ENCODE data around the gene STPG3. TPM values are rescaled to one million over a fixed set of nuclear protein-coding genes. Genes with fewer than 3 reads are reported as not detected.
A peak's percentile ranks its signal among the peaks of the same experiment; 100 is the strongest.

STPG3 gene
- total and polyA plus RNA-seq, 2 of the 8 experiments (the other 6 are each of a cell fraction or from before 2014, with no cell fraction given) = not detected

- H3K4me2 ChIP-seq (ENCODE audit: insufficient read depth in 1 of 2, low read depth in 2 of 2, low read length in 2 of 2) = no peak overlapping the region
- no peak overlapping the region for H3K23ac ChIP-seq (ENCODE audit: insufficient read length)
- H3K14ac ChIP-seq (ENCODE audit: insufficient read length) = no peak overlapping the region
- H4K20me1 ChIP-seq (replicated peaks in 1 of 2; ENCODE audit: control insufficient read depth in 1 of 2, insufficient read depth in 2 of 2, low read length in 2 of 2) = peaks cover 0 to 1% of the 10 kb centered on the region in 2 experiments
- CTCF ChIA-PET (ENCODE audit: partially characterized antibody) = interaction anchor here (0.8 to 20.2 kb wide), 5 partner anchors 11 to 202 kb away, joined by 3 to 204 read pairs (median 5); partner anchors contain the start of genes ANAPC2 and SSNA1
- DNase-seq (ENCODE audit: low read depth in 1 of 2, low spot score in 2 of 2) (no peak), FAIRE-seq (no peak)
- H2BK5ac ChIP-seq (ENCODE audit: low read depth, low read length) = no peak overlapping the region
- no peaks in the 10 kb centered on the region for H3K79me2 ChIP-seq (ENCODE audit: control insufficient read depth in 1 of 2, insufficient read depth in 2 of 2, low read length in 2 of 2)
- no peak overlapping the region for H4K91ac ChIP-seq (replicated peaks; ENCODE audit: insufficient read length, low read length)
- POLR2A ChIA-PET (ENCODE audit: partially characterized antibody) = interaction anchor here (0.7 to 69.9 kb wide), 4 partner anchors 9 to 25 kb away, joined by 3 to 1462 read pairs (median 5); partner anchors contain the start of genes NELFB, STPG3, TOR4A and TUBB4B
- H3K79me1 ChIP-seq (ENCODE audit: low read depth, low read length) = no peaks in the 10 kb centered on the region
- H3K4ac ChIP-seq (replicated peaks; ENCODE audit: insufficient read length, low read depth, low read length) = no peak overlapping the region
- H3K9me3 ChIP-seq (ENCODE audit: insufficient read depth in 2 of 2, low read depth in 1 of 2, low read length in 1 of 2) = no peaks in the 10 kb centered on the region
- H2AK5ac ChIP-seq (ENCODE audit: low read depth, low read length) = no peak overlapping the region
- no peak overlapping the region for H2AFZ ChIP-seq (ENCODE audit: low read length)
- H3K4me1 ChIP-seq (replicated peaks in 1 of 4; ENCODE audit: control insufficient read depth in 3 of 4, insufficient read depth in 4 of 4, low read length in 3 of 4) = peaks cover 0 to 16% (median 4%) of the 10 kb centered on the region in 4 experiments; a peak in 5 of 7 replicates
- H3K27ac ChIP-seq (ENCODE audit: low read depth, low read length) = no peak overlapping the region
- no peak overlapping the region for H2BK20ac ChIP-seq (ENCODE audit: low read length)
- H4K5ac ChIP-seq (ENCODE audit: insufficient read length, low read depth, low read length) = no peak overlapping the region
- H3K27me3 ChIP-seq (replicated peaks in 1 of 4; ENCODE audit: control insufficient read depth in 3 of 4, extremely low read depth in 1 of 4, insufficient read depth in 3 of 4, low read length in 3 of 4) = no peaks in the 10 kb centered on the region; a peak in 1 of 7 replicates
- H3K9ac ChIP-seq (replicated peaks in 1 of 4; ENCODE audit: extremely low read depth in 1 of 4, low read depth in 3 of 4, low read length in 3 of 4) = no peak overlapping the region
- H3K56ac ChIP-seq (replicated peaks; ENCODE audit: insufficient read length, low read depth, low read length) = no peak overlapping the region
- 87% methylated on average over 17 of the region's 23 CpGs; no CpG with 5 or more reads in 1 of the 2 experiments for WGBS, 2 experiments (ENCODE audit: extremely low coverage in 1 of 2, insufficient coverage in 1 of 2, insufficient read length in 1 of 2, insufficient replicate concordance in 2 of 2, low coverage in 1 of 2, low lambda C conversion rate in 2 of 2, missing lambda C conversion rate in 1 of 2)
- H2BK15ac ChIP-seq (ENCODE audit: low read length) = no peak overlapping the region
- peak overlapping the region; percentile 71 for H4K8ac ChIP-seq (ENCODE audit: extremely low read depth, insufficient read depth, low read length)
- H2BK120ac ChIP-seq (replicated peaks; ENCODE audit: low read depth, low read length) = no peak overlapping the region
- H2BK12ac ChIP-seq (ENCODE audit: low read depth, low read length) = no peak overlapping the region
- H3K18ac ChIP-seq (ENCODE audit: extremely low read depth, low read length) = no peak overlapping the region
- no peak overlapping the region for H3K4me3 ChIP-seq (ENCODE audit: extremely low read depth in 1 of 4, insufficient read depth in 2 of 4, low read depth in 3 of 4, low read length in 4 of 4)
- no peaks in the 10 kb centered on the region for H3K36me3 ChIP-seq (ENCODE audit: control insufficient read depth in 2 of 4, insufficient read depth in 4 of 4, low read length in 3 of 4)
- no peaks in the 10 kb centered on the region for H3K23me2 ChIP-seq (ENCODE audit: low read depth, low read length)
- no peak for TF ChIP-seq RBBP5 (IDR thresholded peaks at IDR 0.05; ENCODE audit: borderline replicate concordance, low read depth, low read length)
These were observed 19.6 kb upstream of the STPG3 start for GRCh38 chr9:137231372-137232039.

Measured in H1 (cell line).